Anterior cingulate cortex (tissue), 58 donors: Measurements from ENCODE around the gene NUBPL.
A peak's percentile ranks its signal among the peaks of the same experiment; 100 is the strongest.
"Not testable (repeated sequence)": the region's sequence is repeated elsewhere in the genome, so short reads cannot be mapped to it uniquely, and the experiment has no call there.

Experiments
- DNase-seq, 58 donors: peaks; one replicate each; lab custom pipeline; 2025; lab: John Stamatoyannopoulos, UW

The NUBPL gene

DNA sequence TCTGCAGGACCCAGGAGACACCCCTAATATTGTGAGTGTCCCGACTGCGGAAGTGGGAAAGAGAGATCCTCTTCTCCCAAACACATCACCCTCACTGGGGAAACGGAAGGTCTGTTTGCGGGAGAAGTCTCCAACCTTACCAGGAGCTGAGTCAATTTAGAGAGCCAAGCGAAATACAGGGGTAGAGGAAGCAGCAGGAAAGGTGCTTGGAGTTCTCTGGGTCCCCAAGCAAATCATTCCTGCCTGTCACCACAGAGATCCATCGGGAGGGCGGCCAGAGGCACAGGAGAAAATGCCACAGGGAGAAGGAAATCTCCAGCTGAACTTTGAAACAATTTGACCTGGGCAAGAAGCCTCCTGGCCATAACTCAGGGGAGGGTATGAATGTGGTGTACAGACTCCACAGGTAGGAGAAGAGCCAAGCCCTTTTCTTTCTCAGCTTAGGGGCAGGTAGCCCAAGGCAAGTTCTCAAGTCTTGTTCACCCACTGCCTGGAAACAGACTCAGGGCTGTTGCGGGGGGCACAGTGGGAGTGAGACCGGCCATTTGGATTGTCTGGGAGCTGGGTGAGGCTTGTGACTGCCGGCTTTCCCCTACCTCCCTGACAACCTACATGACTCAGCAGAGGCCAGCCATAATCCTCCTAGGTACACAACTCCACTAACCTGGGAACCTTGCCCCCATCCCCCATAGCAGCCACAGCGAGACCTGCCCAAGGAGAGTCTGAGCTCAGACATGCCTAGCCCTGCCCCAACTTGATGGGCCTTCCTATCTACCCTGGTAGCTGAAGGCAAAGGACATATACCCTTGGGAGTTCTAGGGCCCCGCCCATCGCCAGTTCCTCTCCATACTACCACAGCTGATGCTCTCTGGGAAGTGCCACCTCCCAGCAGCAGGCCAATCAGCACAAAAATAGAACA, 304.0 kb downstream of the NUBPL start:
- DNase-seq = no peak

DNA sequence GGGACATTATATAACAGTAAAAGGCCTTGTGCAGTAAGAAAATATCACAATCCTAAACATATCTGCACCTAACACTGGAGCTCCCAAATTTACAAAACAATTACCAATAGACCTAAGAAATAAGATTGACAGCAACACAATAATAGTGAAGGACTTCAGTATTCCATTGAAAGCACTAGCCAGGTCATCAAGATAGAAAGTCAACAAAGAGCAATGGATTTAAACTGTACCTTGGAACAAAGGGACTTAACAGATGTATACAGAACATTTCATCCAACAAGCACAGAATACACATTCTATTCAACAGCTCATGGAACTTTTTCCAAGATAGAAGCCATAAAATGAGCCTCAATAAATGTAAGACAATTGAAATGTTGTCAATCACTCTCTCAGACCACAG, 306.4 kb downstream of the NUBPL start:
- DNase-seq = no peak

DNA sequence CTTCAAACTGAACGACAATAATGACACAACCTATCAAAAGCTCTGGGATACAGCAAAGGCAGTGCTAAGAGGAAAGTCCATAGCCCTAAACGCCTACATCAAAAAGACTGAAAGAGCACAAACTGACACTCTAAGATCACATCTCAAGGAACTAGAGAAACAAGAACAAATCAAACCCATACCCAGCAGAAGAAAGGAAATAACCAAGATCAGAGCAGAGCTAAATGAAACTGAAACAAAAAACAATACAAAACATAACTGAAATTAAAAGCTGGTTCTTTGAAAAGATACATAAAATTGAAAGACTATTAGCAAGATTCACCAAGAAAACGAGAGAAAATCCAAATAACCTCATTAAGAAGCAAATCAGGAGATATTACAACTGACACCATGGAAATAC, 306.9 kb downstream of the NUBPL start:
- DNase-seq = not testable (repeated sequence)

DNA sequence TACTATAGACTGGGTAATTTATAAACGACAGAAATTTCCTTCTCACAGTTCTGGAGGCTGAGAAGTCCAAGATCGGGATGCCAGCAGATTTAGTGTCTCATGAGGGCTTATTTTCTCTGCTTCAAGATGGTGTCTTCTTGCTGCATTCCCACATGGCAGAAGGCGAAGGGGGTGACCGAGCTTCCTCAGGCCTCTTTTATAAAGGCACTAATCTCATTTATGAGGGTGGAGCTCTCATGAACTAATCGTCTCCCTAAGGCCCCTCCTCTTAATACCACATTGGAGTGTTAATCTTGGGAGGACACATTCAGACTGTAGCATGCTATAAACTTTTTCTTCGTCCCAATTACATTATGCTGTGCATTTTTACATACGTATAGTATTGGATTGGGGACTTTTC, 315.5 kb downstream of the NUBPL start:
- DNase-seq = no peak

DNA sequence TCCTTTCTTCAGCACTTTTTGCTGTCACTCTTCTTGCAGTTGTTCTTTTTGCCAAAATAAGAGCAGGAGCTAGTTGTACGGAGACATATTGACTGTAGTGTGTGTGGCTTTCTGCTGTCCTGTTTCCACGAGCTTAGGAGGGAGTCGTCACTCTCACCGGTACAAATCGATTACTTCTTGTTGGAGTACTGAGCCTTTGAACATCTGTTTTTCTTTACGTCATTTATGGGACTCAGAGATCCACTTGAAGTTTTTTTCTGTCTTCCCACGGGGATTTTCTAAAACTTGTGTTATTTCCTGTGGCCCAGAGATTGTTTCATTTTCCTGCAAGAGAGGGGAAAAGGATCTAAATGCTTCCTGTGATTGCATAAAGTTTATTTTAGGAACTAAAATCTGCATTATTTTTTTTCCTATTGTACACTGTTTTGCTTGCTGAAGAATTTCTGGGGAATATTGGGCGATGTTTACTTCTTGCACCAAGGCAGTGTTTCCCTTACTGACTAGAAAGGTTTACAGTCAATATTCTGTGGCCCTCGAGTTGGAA, 316.1 kb downstream of the NUBPL start:
- DNase-seq = no peak

DNA sequence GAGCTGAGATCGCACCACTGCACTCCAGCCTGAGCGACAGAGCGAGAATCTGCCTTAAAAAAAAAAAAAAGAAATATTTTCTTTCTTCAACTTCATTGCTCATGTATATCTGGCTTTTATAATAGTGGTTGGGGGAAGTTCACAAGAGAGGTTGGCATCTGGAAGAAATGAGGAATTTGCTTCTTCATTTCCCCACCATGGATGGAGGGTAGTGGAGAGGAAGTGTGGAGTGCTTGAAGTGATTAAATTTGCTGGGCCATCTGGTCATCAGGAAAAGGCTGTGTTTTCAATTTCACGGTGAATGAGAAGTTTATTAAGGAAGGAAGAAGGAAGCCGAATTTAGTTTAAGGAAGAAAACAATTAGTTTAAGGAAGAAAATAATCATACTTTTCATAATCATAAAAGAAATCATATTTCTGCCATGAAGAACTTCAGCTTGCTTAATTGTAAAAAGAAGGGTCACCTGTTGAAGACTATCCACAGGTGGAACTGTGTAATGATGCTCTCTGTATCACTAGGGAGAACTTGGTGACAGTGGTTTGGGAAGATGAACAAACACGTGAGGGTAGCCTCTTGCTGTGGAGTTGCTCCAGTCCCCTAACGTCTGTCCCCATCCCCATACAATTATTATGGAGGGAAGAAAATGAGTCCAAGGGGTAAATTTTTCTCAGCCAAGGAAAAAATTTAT, 318.6 kb downstream of the NUBPL start:
- no peak for DNase-seq

DNA sequence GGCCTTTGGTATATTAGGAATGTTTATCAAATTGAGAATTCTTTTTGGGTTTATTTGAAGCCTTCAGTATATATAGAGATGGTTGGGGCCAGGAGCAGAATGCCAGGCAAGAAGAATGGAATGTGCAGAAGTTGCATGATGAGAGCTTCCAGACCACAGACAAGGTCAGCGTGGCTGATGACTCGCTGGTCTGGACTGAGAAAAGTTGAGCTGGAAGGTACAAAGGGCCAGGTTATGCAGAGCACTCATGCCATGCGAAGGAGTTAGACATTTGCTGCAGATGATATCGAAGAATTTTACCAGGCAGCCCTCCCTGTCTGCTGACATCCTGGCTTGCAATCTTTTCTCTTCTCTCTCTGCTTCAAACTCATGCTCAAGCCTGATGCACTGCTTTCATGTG, 319.7 kb downstream of the NUBPL start:
- no peak for DNase-seq

DNA sequence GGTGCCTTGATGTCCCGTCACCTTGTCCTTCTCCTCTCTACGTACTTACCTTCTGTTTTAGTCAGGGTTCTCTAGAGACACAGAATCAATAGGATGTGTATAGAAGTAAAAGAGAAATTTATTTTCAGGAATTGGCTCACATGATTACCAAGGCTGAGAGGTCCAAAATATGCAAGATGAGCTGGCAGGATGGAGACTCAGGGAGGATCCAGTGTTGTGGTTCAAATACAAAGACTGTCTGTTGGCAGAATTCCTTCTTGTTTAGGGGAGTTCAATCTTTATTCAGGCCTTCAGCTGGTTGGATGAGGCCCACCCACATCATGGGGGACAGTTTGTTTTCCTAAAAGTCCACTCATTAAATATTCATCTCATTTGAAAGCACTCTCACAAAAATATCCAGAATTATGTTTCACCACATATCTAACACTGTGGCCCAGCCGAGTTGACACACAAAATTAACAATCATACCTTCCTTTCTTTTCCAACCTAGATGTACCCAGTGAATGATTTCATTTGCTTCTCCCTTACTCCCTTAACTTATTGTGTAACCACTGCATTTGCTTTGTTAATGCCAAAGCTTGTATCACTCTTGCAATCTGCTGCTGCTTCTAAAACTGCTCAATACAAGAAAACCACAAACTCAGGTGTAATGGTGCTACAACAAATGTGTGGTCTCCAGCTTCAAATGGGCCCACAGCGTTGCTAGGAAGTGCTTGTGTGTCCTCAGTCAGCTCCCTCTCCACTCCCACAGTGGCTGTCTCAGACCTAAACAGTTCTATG, 320.5 kb downstream of the NUBPL start:
- no peak for DNase-seq

DNA sequence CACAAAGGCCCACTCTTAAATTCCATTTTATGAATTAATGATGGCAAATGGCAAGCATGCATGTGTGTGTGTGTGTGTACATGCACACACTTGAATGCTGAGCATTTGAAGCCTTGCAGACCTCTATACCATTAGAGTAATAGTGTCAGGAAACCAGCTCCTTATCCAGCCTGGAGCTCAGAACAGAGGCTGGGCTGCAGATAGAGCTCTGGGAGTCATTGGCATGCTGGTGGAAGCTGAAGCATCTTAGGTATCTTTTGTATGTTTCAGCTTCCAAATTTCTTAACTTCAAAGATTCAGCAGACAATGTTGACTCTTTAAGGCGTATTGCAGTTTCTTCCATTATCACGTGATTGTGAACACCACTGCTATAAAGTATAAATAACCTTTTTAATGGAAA, 323.0 kb downstream of the NUBPL start:
- DNase-seq = no peak

DNA sequence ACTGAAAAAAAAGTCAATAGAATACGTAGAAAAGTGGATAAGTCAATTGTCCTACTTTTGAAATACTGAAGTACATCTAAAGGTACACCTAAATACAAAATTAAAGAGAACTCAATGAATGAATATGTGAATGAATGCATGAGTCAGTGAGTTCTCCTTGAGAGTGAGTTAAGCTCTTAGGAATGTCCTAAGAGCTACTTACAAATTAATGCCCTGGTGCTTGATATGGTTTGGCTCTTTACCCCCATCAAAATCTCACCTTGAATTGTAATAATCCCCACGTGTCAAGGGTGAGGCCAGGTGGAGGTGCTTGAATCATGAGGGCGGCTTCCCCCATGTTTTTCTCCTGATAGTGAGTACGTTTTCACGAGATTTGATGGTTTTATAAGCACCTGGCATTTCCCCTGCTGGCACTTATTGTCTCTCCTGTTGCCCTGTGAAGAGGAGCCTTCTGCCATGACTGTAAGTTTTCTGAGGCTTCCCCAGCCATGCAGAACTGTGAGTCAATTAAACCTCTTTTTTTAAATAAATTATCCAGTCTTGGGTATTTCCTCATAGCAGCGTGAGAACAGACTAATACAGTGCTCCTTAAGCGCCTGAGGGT, 323.7 kb downstream of the NUBPL start:
- no peak for DNase-seq

DNA sequence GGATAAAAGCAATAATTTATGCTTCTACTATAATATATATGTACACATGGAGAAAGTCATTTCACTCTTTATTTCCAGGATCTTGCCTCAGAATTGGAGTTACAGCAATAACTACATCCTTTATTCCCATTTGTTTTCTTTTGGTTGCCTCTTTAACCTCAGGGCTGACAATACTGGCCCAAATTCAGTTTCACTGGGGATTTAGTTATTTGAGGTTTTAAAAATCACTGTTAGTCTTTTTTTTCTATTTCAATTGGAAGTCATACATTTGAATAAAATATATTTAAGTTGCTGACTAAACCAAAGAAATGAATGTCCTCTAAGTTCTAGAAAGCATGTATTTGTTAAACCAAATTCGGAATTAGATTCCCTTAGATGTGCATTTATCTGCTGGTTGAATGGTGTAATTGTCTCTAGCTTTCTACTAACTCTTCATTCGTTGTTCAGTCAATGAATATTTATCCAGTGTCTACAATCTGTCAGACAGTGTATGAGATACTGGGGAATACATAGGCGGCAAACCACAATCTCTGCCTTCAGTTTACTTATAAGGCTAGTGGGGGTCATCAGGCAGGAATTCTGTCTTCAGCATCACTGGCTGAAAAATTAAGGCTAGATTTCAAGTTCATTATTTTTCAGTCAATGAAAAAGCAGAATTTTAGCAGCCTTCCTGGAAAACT, 325.1 kb downstream of the NUBPL start:
- no peak for DNase-seq

DNA sequence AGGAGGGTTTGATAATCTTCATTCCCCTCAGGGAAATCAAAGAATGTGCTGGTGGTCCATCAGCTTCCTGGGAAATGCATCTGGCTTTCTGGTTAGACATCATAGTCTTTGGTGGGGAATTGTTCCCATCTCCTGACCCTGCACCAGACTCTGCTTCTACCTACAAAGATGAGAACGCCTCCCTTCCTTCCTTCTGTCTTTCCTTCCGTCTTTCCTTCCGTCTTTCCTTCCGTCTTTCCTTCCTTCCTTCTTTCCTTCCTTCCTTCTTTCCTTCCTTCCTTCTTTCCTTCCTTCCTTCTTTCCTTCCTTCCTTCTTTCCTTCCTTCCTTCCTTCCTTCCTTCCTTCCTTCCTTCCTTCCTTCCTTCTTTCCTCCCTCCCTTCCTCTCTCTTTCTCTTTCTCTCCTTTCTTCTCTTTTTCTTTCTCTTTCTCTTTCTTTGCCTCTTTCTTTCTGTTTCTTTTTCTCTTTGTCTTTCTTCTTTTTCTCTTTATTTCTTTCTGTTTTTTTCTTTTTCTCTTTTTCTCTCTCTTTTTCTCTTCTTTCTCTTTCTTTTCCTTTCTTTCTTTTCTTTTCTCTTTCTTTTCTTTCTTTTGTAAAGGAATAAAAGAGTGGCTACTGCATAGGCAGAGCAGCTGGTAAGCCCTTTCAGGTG, 326.9 kb downstream of the NUBPL start:
- no peak for DNase-seq

DNA sequence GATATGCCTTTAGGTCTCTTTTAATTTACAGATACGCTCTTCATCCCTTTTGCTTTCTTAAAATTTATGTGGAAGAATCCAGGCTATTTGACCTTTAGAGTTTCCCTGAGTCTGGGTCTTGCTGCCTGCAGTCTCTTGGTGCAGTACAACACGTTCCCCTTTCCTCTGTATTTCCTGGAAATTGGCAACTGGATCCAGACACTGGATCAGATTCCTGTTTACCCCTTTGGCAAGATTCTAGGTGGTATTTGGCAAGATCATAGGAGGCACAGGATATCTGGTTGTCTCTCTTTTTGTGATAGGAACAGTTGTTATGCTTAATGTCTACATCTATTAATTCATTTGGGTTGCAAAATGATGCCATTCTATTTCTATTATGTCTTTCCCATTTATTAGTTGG, 328.1 kb downstream of the NUBPL start:
- no peak for DNase-seq

DNA sequence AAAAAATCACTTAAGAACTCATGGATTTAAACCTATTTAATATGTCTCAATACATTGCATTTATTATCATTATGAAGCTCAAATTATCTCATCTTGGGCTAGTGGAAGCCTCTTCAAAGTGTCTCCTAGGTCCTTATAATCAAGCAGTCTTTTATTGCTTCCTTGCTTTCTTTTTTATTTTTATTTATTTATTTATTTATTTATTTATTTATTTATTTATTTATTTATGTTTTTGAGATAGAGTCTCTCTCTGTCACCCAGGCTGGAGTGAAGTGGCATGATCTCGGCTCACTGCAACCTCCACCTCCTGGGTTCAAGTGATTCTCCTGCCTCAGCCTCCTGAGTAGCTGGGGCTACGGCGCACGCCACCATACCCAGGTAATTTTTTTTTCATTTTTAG, 329.0 kb downstream of the NUBPL start:
- DNase-seq = not testable (repeated sequence)

DNA sequence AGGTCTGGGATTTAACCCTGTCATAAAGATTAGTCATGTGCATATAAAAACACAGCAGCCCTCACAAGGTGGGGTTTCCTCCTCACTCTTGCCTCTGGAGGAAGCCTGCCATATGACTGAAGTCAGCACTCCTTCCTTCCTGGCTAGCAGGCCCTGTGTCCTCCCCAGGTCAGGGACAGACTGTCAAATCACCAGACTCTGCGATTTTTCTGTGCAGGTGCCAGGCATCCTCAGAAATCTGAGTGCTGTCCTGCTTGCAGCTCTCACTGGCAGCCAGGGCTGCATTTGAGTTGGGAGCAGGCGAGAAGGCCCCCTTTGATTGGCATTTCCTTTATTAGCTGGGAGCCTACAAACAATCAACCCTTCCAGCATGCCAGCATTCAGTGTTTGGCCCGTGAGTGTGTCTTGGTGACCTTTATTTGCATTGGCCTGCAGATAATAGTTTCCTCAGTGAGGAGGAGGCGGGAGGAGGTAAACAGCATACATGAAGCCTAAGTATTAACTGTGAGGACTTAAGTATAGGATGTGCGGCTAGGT, 332.1 kb downstream of the NUBPL start:
- DNase-seq = peak in 17 of 58 donors; percentile 3 to 46 (median 13)

DNA sequence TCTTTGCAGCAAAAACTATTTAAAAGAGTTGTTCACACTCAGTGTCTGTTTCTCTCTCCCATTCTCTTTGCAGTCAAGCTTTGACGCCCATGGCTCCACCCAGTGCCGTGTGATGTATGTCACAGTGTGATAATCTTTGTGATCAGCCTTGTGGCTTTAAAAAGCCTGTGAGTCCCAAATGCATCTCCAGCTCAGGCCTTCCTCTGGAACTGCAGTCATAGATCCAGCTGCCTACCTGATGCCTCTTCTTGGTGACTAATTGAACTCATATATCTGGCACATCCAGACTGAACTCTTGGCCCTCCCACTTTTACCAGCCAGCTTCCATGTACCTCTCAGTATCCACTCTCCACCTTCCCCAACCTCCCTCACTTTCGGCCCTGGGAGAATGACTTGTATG, 333.1 kb downstream of the NUBPL start:
- DNase-seq = no peak

DNA sequence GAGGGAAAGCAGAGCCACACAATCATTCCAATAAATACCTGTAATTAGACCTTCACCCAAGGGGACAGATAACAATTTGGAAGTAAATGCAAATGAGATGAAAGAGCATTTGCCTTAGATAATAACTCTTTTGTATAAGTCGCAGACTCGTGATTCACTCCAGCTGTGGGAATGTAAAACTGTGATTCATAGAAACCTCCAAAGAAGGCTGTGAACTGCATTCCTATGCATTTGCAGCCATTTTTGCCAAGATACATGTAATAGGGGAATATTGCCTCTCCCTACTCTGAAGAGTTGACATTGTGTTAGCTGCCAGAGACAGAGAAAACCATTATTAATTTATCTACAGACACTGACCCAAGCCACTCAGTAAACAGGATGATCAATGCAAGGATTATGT, 334.0 kb downstream of the NUBPL start:
- DNase-seq = no peak

DNA sequence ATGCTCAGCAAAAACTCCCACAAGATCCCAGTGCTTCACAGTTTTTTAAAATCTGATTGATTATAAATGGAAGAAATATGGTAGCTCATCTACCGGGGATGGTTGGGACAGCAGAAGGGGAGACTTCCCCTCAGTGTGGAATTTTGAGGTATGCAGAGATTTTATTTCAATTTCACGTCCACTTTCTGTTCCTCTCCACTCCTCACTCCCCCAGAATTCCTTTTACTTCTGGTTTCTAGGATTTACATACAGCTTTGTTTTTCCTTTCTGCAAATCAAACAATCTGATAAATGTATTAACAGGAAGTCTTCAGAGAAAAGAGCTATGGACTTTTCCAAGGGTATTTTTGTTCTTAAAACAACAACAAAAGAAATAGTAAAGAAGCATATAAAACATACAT, 334.4 kb downstream of the NUBPL start:
- no peak for DNase-seq

DNA sequence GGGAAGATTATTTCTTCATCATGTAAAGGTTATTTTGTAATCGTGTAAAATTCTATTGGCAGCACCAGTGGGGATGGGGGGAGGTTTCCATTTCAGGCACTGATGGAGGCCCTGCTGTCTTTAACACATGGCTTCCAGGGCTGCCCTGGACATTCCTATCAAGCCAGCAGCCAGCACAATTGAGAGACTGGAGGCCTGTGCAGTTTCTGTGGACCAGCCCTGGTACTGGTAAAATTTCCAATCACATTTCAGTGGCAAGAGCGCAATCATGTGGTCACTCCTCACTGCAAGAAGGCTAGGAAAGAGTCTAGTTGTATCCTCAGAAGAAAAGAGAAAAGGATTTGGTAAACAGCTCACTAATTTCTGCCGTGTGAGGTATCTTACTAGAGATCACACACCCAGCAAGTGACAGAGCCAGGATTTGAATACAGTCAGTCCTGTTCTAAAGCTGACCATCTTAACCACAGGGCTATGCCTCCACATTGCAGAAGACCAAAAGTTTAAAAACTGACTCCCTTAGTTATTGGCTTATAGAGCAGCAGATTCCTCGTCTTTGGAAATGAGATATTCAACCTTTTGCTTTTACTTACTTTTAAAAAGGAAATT, 336.5 kb downstream of the NUBPL start:
- DNase-seq = no peak
